ENCODE measurements around the gene CDH8.
"Not testable (repeated sequence)": the region's sequence is repeated elsewhere in the genome, so short reads cannot be mapped to it uniquely, and the experiment has no call there.

The CDH8 gene

DNA sequence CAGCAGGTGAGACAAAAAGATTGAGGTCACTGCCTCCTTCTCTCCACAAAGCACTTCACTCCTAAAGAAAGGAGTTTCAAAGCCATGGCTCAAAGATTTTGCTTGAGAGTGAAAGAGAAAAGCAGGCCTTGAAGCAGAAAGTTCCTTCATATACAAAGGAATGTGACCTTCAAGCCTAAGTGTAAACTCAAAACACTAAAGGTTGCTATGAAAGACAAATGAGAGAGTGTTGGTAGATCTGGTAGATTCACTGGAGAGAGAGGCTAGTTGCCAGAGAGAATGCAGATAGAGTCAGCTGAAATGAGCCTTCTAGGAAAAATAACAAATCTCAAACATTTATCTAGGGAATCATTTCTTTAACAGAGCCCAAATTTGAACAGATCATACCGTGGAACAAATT lies 305.2 kb downstream of the CDH8 start:
- DNase-seq, result no peak

DNA sequence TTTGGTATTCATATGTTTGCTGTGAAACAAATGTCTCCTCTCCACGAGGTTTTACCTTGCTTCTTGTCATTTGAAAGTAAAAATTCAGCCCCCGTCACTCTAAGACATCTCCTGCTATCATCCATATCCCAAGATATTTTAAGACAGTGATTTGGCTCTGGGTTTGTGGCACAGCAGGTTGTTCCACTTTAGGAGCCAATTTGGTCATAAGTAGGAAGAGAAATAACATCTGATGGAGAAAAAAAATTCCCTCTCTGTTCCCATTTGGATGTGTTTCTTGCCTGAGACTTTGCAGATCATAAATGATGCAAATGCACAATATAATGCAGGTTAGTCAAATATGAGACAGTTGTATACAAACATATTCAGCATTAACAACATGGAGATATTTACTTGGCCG lies 309.5 kb downstream of the CDH8 start:
- DNase-seq, result no peak

DNA sequence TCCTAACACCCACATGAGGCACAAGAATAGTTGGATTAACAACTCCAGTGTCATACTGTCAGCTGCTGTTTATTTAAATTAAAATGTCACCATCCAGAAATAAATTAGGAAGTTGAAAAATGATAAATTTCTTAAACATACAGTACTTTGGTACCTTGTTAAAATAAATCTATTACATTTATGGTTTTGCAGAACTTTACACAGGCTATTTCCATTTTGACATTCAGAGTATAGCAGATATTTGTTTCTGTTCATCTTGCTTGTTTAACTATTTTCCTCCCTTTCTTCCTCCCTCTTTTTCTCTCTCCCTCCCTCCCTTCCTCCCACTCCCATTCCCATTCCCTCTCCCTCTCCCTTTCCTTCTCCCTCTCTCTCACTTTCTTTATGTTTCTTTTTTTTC lies 310.1 kb downstream of the CDH8 start:
- DNase-seq, result no peak

DNA sequence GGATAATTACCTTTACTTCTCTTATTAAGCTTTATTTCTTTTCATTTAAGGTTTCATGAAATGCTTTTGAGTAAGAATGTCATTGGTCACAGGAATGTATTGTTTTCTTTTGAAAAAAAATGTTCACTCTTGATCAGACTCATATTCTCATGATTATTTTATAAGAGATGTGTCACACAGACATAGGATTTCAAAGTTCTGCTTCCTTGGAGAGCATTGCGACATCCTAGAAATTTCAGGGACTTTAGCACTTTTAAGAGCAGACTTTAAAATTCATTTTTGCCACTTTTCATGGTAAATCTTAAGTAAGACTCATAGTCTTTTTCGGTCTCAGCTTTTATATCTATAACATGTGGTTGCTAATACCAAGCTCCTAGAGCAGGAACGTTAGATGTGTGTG lies 314.7 kb downstream of the CDH8 start:
- DNase-seq, result no peak

DNA sequence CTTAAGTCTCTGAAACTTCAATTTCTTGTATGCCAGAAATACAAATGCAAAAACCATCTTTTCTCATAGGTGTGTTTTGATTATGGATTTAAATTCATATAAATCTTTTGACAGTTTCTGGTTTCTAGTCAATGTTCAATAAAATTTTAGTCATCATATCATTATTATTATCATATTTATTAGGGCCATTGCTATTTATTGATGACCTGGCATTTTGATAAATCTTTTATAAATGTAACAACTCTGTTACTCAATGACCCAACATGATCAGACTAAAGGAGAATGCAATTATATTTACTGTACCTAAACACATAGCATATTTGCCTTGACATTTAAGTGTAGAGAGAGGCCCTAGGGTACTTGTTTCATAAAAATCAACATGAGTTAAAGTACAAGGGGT lies 320.8 kb downstream of the CDH8 start:
- no peak for DNase-seq

DNA sequence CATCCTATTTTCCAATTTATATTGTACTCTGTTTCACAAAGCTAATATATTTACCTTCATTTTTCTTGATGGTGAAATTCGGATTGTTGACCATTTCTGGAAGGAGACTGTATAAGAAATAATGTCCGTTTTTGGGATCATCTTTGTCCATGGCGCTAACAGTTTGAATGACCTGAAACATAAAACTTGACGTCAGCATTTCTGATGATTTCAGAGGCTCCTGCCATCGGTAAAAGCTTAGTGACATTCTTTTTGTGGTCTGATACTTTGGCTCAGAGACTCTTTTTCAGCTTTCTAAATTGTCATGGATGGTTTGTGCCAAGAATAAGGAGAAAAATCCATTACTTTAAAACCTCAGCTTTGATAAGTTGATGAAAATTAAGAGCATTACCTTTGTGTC lies 322.5 kb downstream of the CDH8 start:
- DNase-seq, result no peak

DNA sequence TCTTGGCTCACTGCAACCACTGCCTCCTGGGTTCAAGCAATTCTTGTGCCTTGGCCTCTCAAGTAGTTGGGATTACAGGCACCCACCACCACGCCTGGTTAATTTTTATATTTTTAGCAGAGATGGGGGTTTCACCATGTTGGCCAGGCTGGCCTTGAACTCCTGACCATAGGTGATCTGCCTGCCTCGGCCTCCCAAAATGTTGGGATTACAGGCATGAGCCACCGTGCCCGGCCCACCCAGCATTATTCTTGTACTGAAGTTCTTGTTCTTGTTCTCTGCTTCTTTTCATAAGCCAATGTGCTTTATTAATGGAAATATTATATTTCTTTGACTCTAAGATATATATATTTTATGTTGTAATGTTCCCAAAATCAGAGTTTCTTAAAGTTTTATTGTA lies 336.6 kb downstream of the CDH8 start:
- DNase-seq, result not testable (repeated sequence)

DNA sequence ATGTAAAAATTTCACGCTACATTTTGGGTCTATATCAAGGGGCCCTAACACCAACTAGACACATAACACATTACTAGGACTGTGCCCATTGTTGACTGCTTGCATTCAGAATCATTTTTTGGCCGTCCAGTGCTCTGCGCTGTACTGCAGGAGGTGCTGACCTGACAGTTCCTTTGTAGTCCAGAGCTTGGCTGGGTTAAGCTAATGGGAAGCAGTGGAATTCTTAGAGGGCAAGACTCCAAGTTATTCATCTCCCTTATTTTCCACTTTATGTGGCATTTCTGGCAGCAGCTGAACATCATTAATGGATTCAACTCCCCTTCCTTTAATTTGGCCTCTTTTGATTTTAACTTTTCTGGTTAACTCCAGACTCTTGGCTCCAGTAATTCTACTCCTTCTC lies 351.7 kb downstream of the CDH8 start:
- no peak for DNase-seq

DNA sequence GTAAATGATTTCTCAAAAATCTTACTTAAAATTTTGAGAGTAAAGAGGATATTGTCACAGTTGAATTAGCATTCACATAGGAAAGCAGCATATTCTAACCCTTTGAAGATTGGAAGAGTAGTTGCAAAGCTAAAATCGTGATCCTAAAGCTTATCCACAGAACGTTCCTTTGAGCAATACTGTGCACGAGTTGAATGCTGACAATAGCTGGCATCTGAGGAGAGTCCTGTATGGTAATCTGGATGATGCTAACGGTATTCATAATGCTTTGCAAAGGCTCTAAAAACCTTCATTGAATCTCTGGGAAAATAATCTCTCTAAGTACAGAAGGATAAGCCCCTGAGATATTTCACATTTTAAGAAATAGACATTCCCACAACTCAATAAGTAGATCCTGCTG lies 354.6 kb downstream of the CDH8 start:
- DNase-seq, result no peak

DNA sequence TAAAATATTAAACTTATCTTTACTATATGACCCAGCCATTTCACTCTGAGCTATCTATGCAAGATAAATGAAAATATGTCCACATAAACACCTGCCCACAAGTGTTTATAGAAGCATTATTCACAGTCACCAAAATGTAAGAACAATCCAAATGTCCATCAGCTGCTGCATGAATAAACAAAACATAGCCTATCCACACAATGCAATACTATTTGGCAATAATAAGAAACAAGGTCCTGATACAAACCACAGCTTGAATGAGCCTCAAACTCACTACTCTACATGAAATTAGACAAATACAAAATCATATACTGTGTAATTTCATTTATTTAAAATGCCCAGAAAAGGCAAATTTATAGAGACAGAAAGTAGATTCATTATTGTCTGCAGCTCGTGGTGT lies 355.1 kb downstream of the CDH8 start:
- DNase-seq, result no peak

DNA sequence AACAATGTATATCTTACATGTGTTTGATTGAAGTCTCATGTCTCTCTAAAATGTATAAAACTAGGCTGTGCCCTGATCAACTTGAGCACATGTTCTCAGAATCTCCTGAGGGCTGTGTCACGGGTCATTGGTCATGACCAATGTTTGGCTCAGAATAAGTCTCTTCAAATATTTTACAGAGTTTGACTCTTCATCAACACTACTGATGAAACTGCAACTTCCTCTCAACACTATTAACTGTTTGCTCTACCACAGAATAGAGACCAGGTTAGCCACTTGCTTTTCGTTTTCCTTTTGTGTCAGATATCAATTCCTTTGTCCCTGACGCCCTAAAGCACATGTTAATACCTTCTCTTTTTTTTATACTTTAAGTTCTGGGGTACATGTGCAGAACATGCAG lies 358.1 kb downstream of the CDH8 start:
- DNase-seq, result no peak

DNA sequence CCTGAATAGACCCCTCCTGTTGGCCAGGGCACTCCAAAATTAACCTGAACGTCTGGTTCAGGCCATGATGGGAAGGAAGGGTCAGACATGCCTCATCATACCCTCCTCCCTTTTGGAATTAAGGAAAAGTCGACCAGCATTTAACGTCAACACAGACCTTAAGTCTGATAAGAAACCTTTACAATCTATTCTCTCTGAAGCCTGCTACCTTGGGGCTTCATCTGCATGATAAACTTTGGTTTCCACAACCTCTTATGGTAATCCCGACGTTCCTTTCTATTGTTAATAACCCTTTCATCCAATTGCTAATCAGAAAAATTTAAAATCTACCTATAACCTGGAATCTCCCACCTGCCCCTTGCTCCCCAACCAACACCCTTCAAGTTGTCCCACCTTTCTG lies 358.5 kb downstream of the CDH8 start:
- no peak for DNase-seq

DNA sequence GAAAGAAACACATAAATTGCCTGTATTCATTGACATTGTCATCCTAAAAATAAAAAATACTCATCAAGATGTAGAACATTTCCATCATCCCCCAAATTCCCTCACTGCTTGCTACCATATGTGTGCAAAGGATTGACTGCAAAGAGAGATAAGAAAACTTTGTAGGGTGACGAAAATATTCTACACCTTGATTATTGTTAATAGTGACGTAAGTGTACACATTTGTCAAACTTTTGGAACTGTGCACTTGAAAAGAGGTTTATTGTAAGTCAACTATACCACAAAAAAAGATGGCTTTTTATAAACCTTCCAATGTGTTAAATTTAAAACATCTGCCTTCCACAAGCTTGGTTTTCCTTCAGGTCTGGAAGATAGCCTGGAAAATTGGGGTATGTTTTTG lies 359.5 kb downstream of the CDH8 start:
- DNase-seq, result no peak

DNA sequence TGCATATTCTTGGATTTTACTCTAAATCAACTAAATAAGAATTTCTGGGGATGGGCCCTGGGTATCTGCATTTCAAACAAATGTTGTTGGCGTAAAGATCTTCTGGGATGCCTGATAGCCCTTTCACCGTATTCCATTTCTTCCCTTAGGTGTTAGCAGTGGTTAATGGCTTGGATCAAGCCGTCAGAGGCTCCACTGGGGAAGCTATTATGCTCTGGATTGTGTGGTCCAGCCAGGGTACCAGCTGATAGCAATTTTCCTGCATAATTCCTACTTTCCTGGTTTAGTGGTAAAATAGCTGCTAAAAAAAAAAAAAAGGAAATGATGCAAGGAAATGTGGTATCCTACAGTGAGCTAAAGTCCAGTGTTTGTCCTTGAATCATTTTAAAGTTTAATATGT lies 365.1 kb downstream of the CDH8 start:
- no peak for DNase-seq

DNA sequence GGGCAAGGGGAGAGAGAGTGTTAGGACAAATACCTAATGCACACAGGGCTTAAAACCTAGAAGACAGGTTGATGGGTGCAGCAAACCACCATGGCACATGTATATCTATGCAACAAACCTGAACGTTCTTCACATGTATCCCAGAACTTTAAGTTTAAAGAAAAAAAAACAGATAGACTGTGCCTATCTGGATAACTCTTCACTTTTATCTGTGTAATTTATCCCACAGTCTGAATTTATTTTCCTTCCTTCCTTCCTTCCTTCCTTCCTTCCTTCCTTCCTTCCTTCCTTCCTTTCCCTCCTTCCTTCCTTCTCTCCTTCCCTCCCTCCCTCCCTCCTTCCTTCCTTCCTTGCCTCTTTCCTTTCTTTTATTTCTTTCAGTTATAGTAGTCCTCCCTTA lies 370.7 kb downstream of the CDH8 start:
- DNase-seq, result no peak

DNA sequence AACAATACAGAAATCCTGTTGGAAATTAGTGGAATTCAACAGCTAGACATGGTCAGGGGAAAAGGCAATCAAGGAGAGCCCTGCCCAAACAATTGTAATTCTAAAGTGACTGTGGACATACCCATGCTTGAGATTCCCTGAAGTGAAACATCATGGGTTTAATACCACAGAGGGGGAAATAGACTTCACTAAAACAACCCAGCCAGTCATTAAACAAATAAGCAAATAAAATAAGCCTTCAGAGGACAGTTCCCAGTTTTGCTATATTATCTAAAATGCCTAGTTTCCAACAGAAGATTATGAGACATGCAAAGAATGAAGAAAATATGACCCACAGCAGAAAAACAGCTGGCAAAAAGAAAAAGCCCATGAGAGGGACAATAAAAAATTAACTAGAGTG lies 376.3 kb downstream of the CDH8 start:
- DNase-seq, result no peak

DNA sequence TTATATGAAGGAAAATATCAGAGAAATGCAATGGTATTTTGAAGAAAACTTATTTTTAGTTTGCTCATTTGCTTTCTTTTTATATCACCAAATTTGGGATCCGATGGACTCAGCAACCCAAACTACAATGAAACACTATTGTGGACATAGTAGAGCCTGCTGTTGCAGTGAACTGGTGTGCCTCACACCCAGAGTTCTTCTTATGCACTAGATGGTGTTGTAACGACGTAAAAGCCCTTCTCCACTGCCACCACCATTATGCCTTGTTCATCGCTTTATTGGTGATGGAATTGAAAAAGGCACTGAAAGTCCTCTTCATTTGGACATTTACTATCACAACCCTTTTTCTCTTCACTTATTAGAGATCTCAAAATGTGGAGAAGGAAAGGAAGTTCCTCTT lies 381.3 kb downstream of the CDH8 start:
- no peak for DNase-seq

DNA sequence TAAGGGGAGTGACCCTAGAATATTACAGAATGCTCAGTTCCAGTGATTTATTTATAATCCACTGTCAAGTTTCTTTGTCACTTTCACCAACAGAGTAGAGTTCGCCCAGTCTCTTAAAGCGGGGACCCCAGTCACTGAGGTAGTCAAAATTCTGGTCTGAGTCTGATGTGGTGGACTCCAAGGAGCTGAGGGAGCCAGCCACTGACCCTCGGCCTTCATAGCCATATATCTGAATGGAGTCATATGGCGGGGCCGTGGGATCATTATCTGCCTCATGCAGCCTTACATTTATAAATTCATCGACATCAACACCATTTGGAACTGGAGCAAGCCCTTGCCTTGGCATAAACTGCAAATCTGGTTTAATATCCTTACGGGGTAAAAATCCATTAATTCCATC lies 382.7 kb downstream of the CDH8 start:
- DNase-seq, result no peak

DNA sequence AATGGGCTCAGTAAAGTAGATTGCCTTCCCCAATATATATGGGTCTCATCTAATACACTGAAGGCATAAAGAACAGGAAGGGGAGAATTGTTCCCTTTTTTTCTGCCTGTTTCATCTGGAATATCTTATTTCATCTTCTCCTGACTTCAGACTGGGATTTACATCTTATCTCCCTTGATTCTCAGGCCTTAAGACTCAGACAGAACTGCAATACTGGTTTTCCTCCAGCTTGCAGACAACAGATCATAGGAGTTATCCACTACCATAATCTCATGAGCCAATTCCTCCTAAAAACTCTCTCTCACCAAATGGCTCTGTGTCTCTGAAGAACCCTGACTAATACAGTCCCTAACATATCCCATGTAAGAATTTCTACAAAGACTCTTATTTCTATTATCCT lies 390.7 kb downstream of the CDH8 start:
- DNase-seq, result no peak

DNA sequence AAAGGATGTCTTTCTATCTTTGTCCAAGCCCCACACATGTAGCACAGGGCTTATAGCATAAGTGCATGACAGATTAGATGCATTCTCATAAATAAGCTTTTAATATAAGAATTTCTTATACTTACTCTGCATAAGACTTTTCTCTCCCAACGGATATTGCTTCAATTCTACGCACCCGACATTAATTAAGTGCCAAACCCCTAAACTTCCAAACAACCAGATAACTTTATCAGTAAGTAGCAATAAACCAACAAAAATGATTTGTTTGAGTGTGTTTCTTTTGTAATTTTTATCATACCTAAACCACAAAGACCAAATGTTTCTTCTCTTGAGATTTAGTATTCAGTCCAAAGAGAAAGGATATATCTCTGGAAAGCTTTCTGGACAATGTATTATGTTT lies 391.5 kb downstream of the CDH8 start:
- no peak for DNase-seq

DNA sequence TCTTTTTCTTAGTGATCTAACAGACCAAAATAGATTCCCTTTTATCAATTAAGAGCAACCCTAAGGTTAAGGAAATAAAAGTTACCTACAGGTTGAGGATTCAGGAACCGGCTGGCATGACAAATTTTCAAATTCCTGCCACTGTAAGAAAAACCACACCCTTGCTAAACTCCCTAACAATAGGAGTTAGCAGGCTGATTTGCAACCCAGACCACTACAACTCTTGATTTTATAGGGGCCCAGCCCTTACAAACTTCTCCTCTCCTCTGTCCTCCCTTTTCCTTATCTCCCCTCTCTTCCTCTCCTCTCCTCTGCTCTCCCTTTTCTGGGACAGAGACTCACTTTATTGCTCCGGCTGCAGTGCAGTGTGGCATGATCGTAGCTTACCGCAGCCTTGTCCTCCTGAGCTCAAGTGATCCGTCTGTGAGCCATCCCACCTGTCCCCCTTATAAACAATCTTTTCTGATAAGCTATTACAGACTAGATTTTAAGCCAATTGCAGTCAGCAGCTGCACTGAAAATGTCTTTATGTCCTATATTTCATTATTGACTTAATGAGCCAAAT lies 418.9 kb downstream of the CDH8 start:
- DNase-seq, result no peak

DNA sequence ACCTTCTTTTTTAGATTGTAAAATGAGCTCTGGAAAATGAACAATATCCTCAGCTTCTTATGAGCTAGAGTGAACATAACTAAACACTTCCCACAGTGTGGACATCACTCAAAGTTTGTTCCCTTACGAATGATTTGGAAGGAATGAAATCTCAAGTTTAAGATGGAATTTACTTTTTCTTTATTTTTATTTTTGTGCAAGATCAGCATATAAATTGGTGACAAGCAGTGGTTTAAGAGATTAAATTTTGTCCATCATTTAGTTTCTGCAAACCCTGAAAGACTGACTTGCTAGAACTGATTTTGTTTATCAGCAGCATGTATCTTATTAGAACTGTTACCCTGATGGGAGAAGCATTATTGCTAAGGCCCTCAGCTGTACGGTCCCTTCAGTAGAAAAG lies 420.1 kb downstream of the CDH8 start:
- no peak for DNase-seq

DNA sequence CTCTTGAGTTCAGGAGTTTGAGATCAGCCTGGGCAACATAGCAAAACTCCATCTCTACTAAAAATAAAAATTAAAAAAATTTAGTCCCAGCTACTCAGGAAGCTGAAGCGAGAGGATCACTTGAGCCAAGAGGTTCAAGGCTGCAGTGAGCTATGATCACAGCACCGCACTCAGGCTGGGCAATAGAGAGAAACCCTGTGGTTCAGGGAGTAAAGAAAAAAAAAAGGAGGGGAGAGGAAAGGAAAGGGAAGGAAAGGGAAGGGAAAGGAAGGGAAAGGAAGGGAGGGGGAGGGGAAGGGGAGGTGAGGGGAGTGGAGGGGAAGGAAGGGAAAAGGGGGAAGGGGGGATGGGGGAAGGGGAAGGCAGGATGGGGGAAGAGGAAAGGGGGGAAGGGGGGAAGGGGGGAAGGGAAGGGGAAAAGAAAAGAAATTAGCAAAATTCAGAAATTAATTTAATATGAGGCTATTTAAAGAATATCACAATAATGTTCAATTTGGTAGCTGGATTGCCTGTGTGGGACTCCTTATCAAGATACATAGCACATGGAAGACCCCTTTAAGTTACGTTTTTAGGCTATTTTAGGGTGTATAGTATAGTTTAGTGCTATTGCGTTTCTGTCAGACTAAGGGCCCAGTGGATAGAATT lies 424.3 kb downstream of the CDH8 start:
- no peak for DNase-seq

DNA sequence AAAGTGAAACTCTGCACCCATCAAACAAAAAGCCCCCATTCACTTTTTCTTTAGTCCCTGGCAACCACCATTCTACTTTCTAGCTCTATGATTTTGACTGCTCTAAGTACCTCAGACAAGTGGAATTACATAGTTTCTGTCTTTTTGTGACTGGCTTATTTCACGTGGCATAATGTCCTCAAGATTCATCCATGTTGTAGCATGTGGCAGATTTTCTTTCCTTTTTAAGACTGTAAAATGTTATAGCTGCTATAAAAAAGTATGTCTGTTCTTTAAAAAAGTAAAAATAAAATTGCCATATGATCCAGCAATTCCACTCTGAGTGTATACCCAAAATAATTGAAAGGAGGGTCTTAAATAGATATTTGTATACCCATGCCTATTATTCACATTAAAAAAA lies 429.7 kb downstream of the CDH8 start:
- DNase-seq, result no peak
